ENCODE measurements around the gene UVSSA.

Gene UVSSA

GRCh38 chr4:1349359-1350168 is 2.6 kb downstream of the UVSSA start:
- no peak for DNase-seq (ENCODE audit: low read depth)

GRCh38 chr4:1350169-1350520 is 3.1 kb downstream of the UVSSA start:
- DNase-seq (ENCODE audit: low read depth), result no peak

- DNase-seq (ENCODE audit: low read depth), result peak; percentile 82
Measured at GRCh38 chr4:1351854-1352566, 5.0 kb downstream of the UVSSA start.

GRCh38 chr4:1352567-1352900 is 5.5 kb downstream of the UVSSA start:
- no peak for DNase-seq (ENCODE audit: low read depth)

- no peak for DNase-seq (ENCODE audit: low read depth)
Measured at GRCh38 chr4:1353186-1354055, 6.4 kb downstream of the UVSSA start.

- DNase-seq (ENCODE audit: low read depth), result no peak
Measured at GRCh38 chr4:1354136-1354982, 7.4 kb downstream of the UVSSA start.

GRCh38 chr4:1354983-1355275 is 7.9 kb downstream of the UVSSA start:
- DNase-seq (ENCODE audit: low read depth), result no peak

GRCh38 chr4:1355378-1355777 is 8.4 kb downstream of the UVSSA start:
- no peak for DNase-seq (ENCODE audit: low read depth)

GRCh38 chr4:1356181-1356998 is 9.4 kb downstream of the UVSSA start:
- DNase-seq (ENCODE audit: low read depth), result peak; percentile 22

GRCh38 chr4:1357356-1358248 is 10.6 kb downstream of the UVSSA start:
- DNase-seq (ENCODE audit: low read depth), result no peak

GRCh38 chr4:1358421-1359143 is 11.6 kb downstream of the UVSSA start:
- no peak for DNase-seq (ENCODE audit: low read depth)

GRCh38 chr4:1359144-1359501 is 12.1 kb downstream of the UVSSA start:
- DNase-seq (ENCODE audit: low read depth), result no peak

- DNase-seq (ENCODE audit: low read depth), result no peak
Measured at GRCh38 chr4:1359976-1360375, 13.0 kb downstream of the UVSSA start.

- no peak for DNase-seq (ENCODE audit: low read depth)
Measured at GRCh38 chr4:1360423-1361283, 13.6 kb downstream of the UVSSA start.

- DNase-seq (ENCODE audit: low read depth), result no peak
Measured at GRCh38 chr4:1361431-1361830, 14.4 kb downstream of the UVSSA start.

- no peak for DNase-seq (ENCODE audit: low read depth)
Measured at GRCh38 chr4:1362046-1362445, 15.0 kb downstream of the UVSSA start.

GRCh38 chr4:1362521-1362920 is 15.5 kb downstream of the UVSSA start:
- DNase-seq (ENCODE audit: low read depth), result no peak

GRCh38 chr4:1363513-1363912 is 16.5 kb downstream of the UVSSA start:
- DNase-seq (ENCODE audit: low read depth), result no peak

GRCh38 chr4:1364217-1364616 is 17.2 kb downstream of the UVSSA start:
- DNase-seq (ENCODE audit: low read depth), result no peak
